ENCODE data around the gene KRT7.
A peak's percentile ranks its signal among the peaks of the same experiment; 100 is the strongest.

The KRT7 gene

GRCh38 chr12:52197371-52198231, 35.4 kb upstream of the KRT7 start:
- Histone ChIP-seq H3K36me3 (no peaks in the 10 kb centered on the region), H3K4me1 (peaks cover 53% of the 10 kb centered on the region), H3K4me3 (ENCODE audit: low read depth, low read length) (no peak overlapping the region), H3K27me3 (no peaks in the 10 kb centered on the region), H3K9me3 (no peaks in the 10 kb centered on the region)
- DNase-seq, result no peak
- TF ChIP-seq, protein P1, sequence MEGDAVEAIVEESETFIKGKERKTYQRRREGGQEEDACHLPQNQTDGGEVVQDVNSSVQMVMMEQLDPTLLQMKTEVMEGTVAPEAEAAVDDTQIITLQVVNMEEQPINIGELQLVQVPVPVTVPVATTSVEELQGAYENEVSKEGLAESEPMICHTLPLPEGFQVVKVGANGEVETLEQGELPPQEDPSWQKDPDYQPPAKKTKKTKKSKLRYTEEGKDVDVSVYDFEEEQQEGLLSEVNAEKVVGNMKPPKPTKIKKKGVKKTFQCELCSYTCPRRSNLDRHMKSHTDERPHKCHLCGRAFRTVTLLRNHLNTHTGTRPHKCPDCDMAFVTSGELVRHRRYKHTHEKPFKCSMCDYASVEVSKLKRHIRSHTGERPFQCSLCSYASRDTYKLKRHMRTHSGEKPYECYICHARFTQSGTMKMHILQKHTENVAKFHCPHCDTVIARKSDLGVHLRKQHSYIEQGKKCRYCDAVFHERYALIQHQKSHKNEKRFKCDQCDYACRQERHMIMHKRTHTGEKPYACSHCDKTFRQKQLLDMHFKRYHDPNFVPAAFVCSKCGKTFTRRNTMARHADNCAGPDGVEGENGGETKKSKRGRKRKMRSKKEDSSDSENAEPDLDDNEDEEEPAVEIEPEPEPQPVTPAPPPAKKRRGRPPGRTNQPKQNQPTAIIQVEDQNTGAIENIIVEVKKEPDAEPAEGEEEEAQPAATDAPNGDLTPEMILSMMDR (IDR thresholded peaks at IDR 0.05; ENCODE audit: low read depth, low read length), result no peak

GRCh38 chr12:52198454-52199215, 34.4 kb upstream of the KRT7 start:
- TF ChIP-seq, protein P1 (IDR thresholded peaks at IDR 0.05; ENCODE audit: low read depth, low read length), result no peak
- no peak for DNase-seq
- Histone ChIP-seq H3K9me3 (no peaks in the 10 kb centered on the region), H3K27me3 (no peaks in the 10 kb centered on the region), H3K4me3 (ENCODE audit: low read depth, low read length) (no peak overlapping the region), H3K4me1 (peaks cover 54% of the 10 kb centered on the region), H3K36me3 (no peaks in the 10 kb centered on the region)

DNA sequence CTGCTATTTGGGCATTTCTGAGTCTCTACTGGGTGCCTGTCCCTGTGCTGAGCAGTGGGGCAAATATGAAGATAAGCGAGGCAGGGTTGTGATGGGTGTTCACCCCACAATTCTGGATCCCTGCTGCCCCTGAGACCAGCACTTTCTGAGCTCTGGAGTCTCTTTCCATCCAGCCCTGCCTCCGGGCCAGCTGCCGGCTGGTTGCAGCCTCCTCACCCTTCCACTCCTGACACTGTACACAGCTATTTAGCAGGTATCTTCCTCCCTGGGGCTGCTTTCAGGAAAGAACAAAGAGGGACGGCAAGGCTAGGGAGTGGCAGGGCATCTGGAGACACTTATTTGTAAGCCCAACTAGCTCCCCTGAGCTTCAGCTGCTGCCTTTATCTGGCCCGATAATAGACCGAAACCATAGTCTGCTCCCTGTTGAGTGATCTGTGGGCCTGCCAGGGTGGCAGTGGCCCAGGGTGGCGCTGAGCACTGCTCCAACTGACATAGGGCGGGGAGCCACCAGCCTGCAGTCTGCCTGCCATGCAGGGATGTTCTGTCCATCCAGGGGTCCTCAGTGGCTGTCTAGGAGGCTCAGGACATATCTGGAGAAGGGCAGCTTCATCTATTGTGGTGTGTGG, 33.6 kb upstream of the KRT7 start:
- Histone ChIP-seq H3K27me3 (no peaks in the 10 kb centered on the region), H3K4me3 (ENCODE audit: low read depth, low read length) (peak overlapping the region; percentile 15; the same call in 1 of the 2 replicates), H3K36me3 (no peaks in the 10 kb centered on the region), H3K9me3 (no peaks in the 10 kb centered on the region), H3K4me1 (peaks cover 54% of the 10 kb centered on the region)
- DNase-seq, result peak; percentile 66
- TF ChIP-seq, protein P1 (IDR thresholded peaks at IDR 0.05; ENCODE audit: low read depth, low read length), result no peak

DNA sequence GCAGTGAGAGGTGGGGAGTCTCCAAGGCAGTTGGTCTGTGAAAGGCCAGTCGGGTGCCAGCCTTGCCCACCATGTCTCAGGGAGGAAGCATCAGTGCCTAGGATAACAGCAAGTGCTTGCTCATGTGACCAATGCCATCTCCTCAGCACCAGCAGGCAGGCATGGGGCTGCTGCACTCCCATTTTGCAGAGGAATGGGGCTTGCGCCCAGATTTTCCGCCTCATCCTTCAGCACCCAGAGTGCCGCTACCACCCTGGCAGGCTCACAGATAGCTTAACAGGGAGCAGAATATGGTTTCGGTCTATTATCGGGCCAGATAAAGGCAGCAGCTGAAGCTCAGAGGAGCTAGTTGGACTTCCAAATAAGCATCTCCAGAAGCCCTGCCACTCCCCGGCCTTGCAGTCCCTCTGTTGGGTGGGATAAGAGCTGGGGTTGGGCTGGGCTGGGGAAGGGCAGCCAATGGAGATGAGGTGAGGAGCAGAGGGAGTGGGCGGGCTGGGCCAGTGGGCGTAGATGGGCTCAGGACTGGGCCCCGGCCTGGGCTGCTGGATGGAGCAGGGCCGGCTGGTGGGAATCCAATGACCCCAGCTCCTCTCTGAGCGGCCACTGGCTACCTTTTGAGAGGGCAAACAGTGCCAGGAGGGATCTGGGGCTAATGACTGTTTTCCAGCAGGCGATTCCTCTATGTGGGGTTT, 32.8 kb upstream of the KRT7 start:
- H3K27me3 ChIP-seq, result no peaks in the 10 kb centered on the region
- peaks cover 52% of the 10 kb centered on the region for H3K4me1 ChIP-seq
- no peaks in the 10 kb centered on the region for H3K9me3 ChIP-seq
- no peaks in the 10 kb centered on the region for H3K36me3 ChIP-seq
- TF ChIP-seq, protein P1 (IDR thresholded peaks at IDR 0.05; ENCODE audit: low read depth, low read length), result no peak
- DNase-seq, result peak; percentile 92
- H3K4me3 ChIP-seq (ENCODE audit: low read depth, low read length), result peak overlapping the region; percentile 15

DNA sequence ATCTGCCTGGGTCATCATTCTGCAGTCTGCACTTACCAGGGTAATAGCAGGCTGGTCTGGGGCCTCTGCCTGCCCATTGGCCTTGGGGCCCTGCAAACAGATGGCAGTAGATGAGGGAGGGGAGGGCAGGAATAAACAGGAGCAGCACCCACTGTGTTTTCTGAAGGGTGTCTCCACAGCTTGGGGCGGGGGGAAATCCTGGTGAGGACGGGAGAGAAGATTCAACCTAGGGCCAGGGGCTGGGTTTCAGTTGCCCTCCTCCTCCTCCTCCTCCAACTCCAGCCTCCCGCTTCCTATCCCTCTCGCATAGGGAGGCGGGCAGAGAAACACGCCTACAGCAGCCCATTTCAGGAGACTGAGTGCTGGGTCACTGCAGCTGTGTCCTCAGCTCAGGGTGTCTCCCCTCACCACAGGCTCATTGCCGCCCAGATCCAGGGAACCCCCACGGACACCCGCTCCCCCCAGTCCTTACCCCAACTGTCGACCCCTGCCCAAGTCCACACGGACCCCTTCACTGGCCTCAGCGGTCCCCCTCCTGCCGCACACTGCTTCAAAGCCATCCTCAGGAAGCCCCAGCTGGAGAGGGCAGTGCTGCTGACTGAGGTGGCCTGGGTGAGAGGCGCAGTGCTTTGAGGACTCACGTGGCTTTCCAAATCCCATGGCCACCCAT, 32.1 kb upstream of the KRT7 start:
- Histone ChIP-seq H3K9me3 (no peaks in the 10 kb centered on the region), H3K4me3 (ENCODE audit: low read depth, low read length) (no peak overlapping the region), H3K36me3 (no peaks in the 10 kb centered on the region), H3K4me1 (peaks cover 53% of the 10 kb centered on the region), H3K27me3 (no peaks in the 10 kb centered on the region)
- peak; percentile 82 for DNase-seq
- TF ChIP-seq, protein P1 (IDR thresholded peaks at IDR 0.05; ENCODE audit: low read depth, low read length), result no peak
